K562 (cell line): ENCODE measurements around the gene HRC. TPM values are rescaled to one million over a fixed set of nuclear protein-coding genes. Genes with fewer than 3 reads are reported as not detected.

Experiments used
- ATAC-seq: fragments of 200-7000 bp; cut with Tn5 transposase; 3 replicates; pipeline ENCODE4 v1.9.1; 2020; ENCODE audit warnings: moderate library complexity
- Bru-seq: library from RNA; stranded (reverse); fragments of 400-500 nt; gene quantifications from one replicate; lab custom pipeline; 2021; lab: Mats Ljungman, UMichigan
- BruChase-seq, 2 experiments: library from RNA; stranded (reverse); fragments of 400-500 nt; gene quantifications; one replicate each; lab custom pipeline; 2021; lab: Mats Ljungman, UMichigan
- BruUV-seq: library from RNA; stranded (reverse); fragments of 400-500 nt; replicated peaks from 2 replicates; lab custom pipeline; 2021; lab: Mats Ljungman, UMichigan
- CTCF ChIA-PET: fragments of 300-600 bp; formaldehyde crosslinking; extraction: SDS; loops from one replicate; lab custom pipeline; 2021; ENCODE audit warnings: low intra/inter-chr PET ratio; lab: Yijun Ruan, JAX
- POLR2A ChIA-PET: fragments of 300-600, 350-650 bp; sonication (Branson Sonifier 250); formaldehyde crosslinking; extraction: SDS; loops from one replicate; lab custom pipeline; 2021; ENCODE audit warnings: antibody characterized with exemption, inconsistent platforms; lab: Yijun Ruan, JAX
- DNase-seq, 4 experiments: peaks; one replicate each; pipeline versions ENCODE4 v3.0.0 to v3.0.0-alpha.2; 2011 to 2018; ENCODE audit warnings: low spot score in 3 of 4, mixed read lengths in 3 of 4; ENCODE audit errors: extremely low read depth in 1 of 4
- FAIRE-seq: peaks from 2 replicates; lab custom pipeline; 2011; peaks lifted over from hg19 to GRCh38; lab: Jason Lieb, UNC
- H2AFZ ChIP-seq: 2 replicates; pipeline ENCODE4 v1.6.0; 2011; ENCODE audit warnings: low read depth, low read length, control low read depth, inconsistent platforms
- H3K27ac ChIP-seq: fragments of 200-600 bp; 3 replicates; pipeline ENCODE4 v1.8.0; 2011; ENCODE audit warnings: low read depth, mild to moderate bottlenecking, control low read depth, inconsistent platforms, low read length, moderate library complexity, mixed read lengths; ENCODE audit errors: extremely low read depth
- H3K27me3 ChIP-seq, 2 experiments: fragments of 300-600 bp in 1 of 2; 2 replicates in 1 of 2; 3 replicates in 1 of 2; pipeline versions ENCODE4 v1.6.0 to v1.8.0; 2011; ENCODE audit warnings: inconsistent platforms in 2 of 2, low read length in 2 of 2, mild to moderate bottlenecking in 1 of 2, mixed read lengths in 1 of 2, moderate library complexity in 1 of 2; ENCODE audit not compliant: control insufficient read depth in 2 of 2, insufficient read depth in 2 of 2
- H3K36me3 ChIP-seq: fragments of 300-600 bp; 3 replicates; pipeline ENCODE4 v1.8.0; 2011; ENCODE audit warnings: mild to moderate bottlenecking, low read length, inconsistent platforms; ENCODE audit not compliant: control insufficient read depth, insufficient read depth
- H3K4me1 ChIP-seq, 2 experiments: fragments of 200-600 bp in 1 of 2; replicated peaks in 1 of 2; 2 replicates in 1 of 2; 3 replicates in 1 of 2; pipeline versions ENCODE4 v1.5.1 to v1.8.0; 2011; ENCODE audit warnings: inconsistent platforms in 2 of 2, low read length in 2 of 2, mild to moderate bottlenecking in 1 of 2, mixed read lengths in 1 of 2, moderate library complexity in 1 of 2; ENCODE audit not compliant: control insufficient read depth in 2 of 2, insufficient read depth in 2 of 2
- H3K4me2 ChIP-seq: 2 replicates; pipeline ENCODE4 v1.6.1; 2011; ENCODE audit warnings: low read length, control low read depth, inconsistent platforms, mixed read lengths; ENCODE audit not compliant: insufficient read depth
- H3K4me3 ChIP-seq: fragments of 200-600 bp; sonication (generic), shearing (Covaris generic); 2 replicates; pipeline ENCODE4 v1.5.1; 2016; ENCODE audit warnings: control low read depth, inconsistent platforms
- H3K79me2 ChIP-seq: fragments of 200-600 bp; 3 replicates; pipeline ENCODE4 v1.8.0; 2011; ENCODE audit warnings: low read length, inconsistent platforms; ENCODE audit not compliant: control insufficient read depth, insufficient read depth
- H3K9ac ChIP-seq, 2 experiments: 2 replicates each; pipeline versions ENCODE4 v1.6.0 to v1.6.1; 2011; ENCODE audit warnings: low read depth in 2 of 2, low read length in 2 of 2, control low read depth in 1 of 2, inconsistent platforms in 1 of 2, mild to moderate bottlenecking in 1 of 2, mixed read lengths in 1 of 2; ENCODE audit not compliant: insufficient read depth in 1 of 2
- H3K9me1 ChIP-seq: one replicate; pipeline ENCODE4 v1.6.0; 2011; ENCODE audit warnings: inconsistent platforms, mild to moderate bottlenecking, low read length, moderate library complexity; ENCODE audit not compliant: control insufficient read depth, insufficient read depth
- H3K9me3 ChIP-seq: replicated peaks from 2 replicates; pipeline ENCODE4 v1.5.1; 2011; ENCODE audit warnings: low read depth, low read length, inconsistent platforms; ENCODE audit not compliant: control insufficient read depth, insufficient read depth
- H4K20me1 ChIP-seq: replicated peaks from 2 replicates; pipeline ENCODE4 v1.6.1; 2011; ENCODE audit warnings: low read length, inconsistent platforms, mixed read lengths; ENCODE audit not compliant: control insufficient read depth, insufficient read depth
- DMBX1 ChIP-seq: fragments of 250-450 bp; sonication (Bioruptor Pico); IDR thresholded peaks from 2 replicates; pipeline ENCODE4 v1.8.0; 2022; ENCODE audit warnings: inconsistent platforms, mild to moderate bottlenecking, moderate library complexity, borderline replicate concordance
- EP400 ChIP-seq: fragments of 450-650 bp; IDR thresholded peaks from 2 replicates; pipeline ENCODE4 v1.6.1; 2017; ENCODE audit warnings: antibody characterized with exemption, mild to moderate bottlenecking, moderate library complexity
- HDAC2 ChIP-seq: fragments of 450-650 bp; IDR thresholded peaks from 2 replicates; pipeline ENCODE4 v1.6.1; 2016; ENCODE audit warnings: mild to moderate bottlenecking
- POLR2B ChIP-seq: fragments of 450-650 bp; IDR thresholded peaks from 2 replicates; pipeline ENCODE4 v1.6.1; 2018; ENCODE audit warnings: low read depth; ENCODE audit not compliant: partially characterized antibody
- POLR2G ChIP-seq: fragments of 200-400 bp; formaldehyde crosslinking; IDR thresholded peaks from 2 replicates; pipeline ENCODE4 v1.6.1; 2017; ENCODE audit warnings: low read depth, mild to moderate bottlenecking, antibody characterized with exemption, low read length, moderate library complexity
- RCOR1 ChIP-seq, 2 experiments: IDR thresholded peaks; 2 replicates each; pipeline ENCODE4 v1.6.1; 2012; ENCODE audit warnings: low read depth in 2 of 2, low read length in 2 of 2, borderline replicate concordance in 1 of 2, improper control_type of control experiment in 1 of 2
- SAP30 ChIP-seq: fragments of 200-600 bp; sonication (generic); IDR thresholded peaks from 2 replicates; pipeline ENCODE4 v1.6.1; 2012; ENCODE audit warnings: borderline replicate concordance, low read depth, mild to moderate bottlenecking, moderate library complexity, low read length, control low read depth, inconsistent platforms; ENCODE audit not compliant: insufficient read depth, poor library complexity, severe bottlenecking
- TBP ChIP-seq: optimal IDR thresholded peaks from 2 replicates; pipeline ENCODE3; 2011; ENCODE audit warnings: low read depth, low read length, improper control_type of control experiment
- ZFP36 ChIP-seq: fragments of 150-350 bp; IDR thresholded peaks from 2 replicates; pipeline ENCODE4 v1.6.1; 2018; ENCODE audit warnings: low read length, low read depth; ENCODE audit not compliant: partially characterized antibody
- ZNF644 ChIP-seq: fragments of 200-800 bp; sonication (Bioruptor generic); IDR thresholded peaks from 2 replicates; pipeline ENCODE4 v1.6.1; 2016; ENCODE audit warnings: low read depth, missing genetic modification characterization, missing compliant biosample characterization
- ZNF830 ChIP-seq: fragments of 250-450 bp; sonication (Bioruptor Pico); IDR thresholded peaks from 2 replicates; pipeline ENCODE4 v1.5.0; 2021; ENCODE audit warnings: mild to moderate bottlenecking
- WGBS: fragments of 100-300 bp; shearing (Covaris generic); methylation state at CpG from one replicate; pipeline ENCODE4 v1.1.6; 2016; ENCODE audit warnings: low coverage, mixed read lengths; ENCODE audit not compliant: insufficient coverage; ENCODE audit errors: missing lambda C conversion rate; 5-methylcytosine and 5-hydroxymethylcytosine counted together
- in situ Hi-C: fragments of 300-500 bp; cut with MboI; formaldehyde crosslinking; loops from 4 replicates; pipeline ENCODE4 v1.15.0; 2018; ENCODE audit warnings: inconsistent platforms, mixed read lengths
- intact Hi-C: fragments of 100-400 bp; cut with micrococcal nuclease; formaldehyde crosslinking; loops from 2 replicates; pipeline ENCODE4 v1.14.2; 2022
- long read RNA-seq, 3 experiments: library from polyadenylated mRNA in 2 of 3; library from RNA in 1 of 3; unstranded in 2 of 3; stranded (forward) in 1 of 3; transcript quantifications; one replicate each; pipeline ENCODE4 v2.0.0, GENCODE V29; 2019 to 2022
- polyA minus RNA-seq, 3 experiments: library from RNA; depleted of rRNA, polyadenylated mRNA; stranded (reverse); fragments of >200 nt; gene quantifications; 2 replicates each; pipeline ENCODE4 v1.2.3, GENCODE V29; 2011
- polyA plus RNA-seq, 8 experiments: library from polyadenylated mRNA; depleted of rRNA in 4 of 8; stranded (reverse) in 5 of 8; unstranded in 3 of 8; fragments of >200 nt; fragmentation: Nextera tagmentation in 2 of 8; fragmentation: Illumina TruSeq in 1 of 8; extraction: Ambion mirVana in 2 of 8; extraction: Trizol in 1 of 8; gene quantifications; 2 replicates each; pipeline versions ENCODE4 v1.2.1 to v1.2.3, GENCODE V29; 2011 to 2014; ENCODE audit warnings: inconsistent platforms in 1 of 8, missing spikeins in 1 of 8
- total RNA-seq, 7 experiments: library from RNA; depleted of rRNA in 6 of 7; stranded (reverse); fragments of >200 nt in 6 of 7; fragmentation: Illumina TruSeq in 2 of 7; extraction: Trizol in 2 of 7; gene quantifications; 2 replicates each; pipeline versions ENCODE4 v1.2.1 to v1.2.3, GENCODE V29; 2011 to 2021; ENCODE audit warnings: low replicate concordance in 1 of 7
- TF ChIP-seq, protein P1 (sequence below): sonication (generic); formaldehyde crosslinking; IDR thresholded peaks from 2 replicates; pipeline ENCODE4 v1.8.1; 2023; ENCODE audit warnings: mild to moderate bottlenecking, missing genetic modification reagents
- TF ChIP-seq, protein P2 (sequence below): sonication (generic); formaldehyde crosslinking; IDR thresholded peaks from 2 replicates; pipeline ENCODE4 v1.9.0; 2022; ENCODE audit warnings: mild to moderate bottlenecking, missing genetic modification reagents

The HRC gene
- total RNA-seq (2011; cell fraction: chromatin; rRNA removed; ENCODE audit: low replicate concordance): 32.2 and 45.2 TPM in 2 replicates
- total RNA-seq (2011; cell fraction: nucleolus; rRNA removed): 32.8 and 33.2 TPM in 2 replicates
- total RNA-seq (2011; cell fraction: nucleoplasm; rRNA removed): 43.6 and 52.1 TPM in 2 replicates
- total RNA-seq (2014; rRNA removed) (15.6 and 20.8 TPM in 2 replicates), total RNA-seq (2014; rRNA removed; fragmentation: Illumina TruSeq; extraction: Trizol) (10.0 and 11.7 TPM in 2 replicates), total RNA-seq (2015; rRNA removed; fragmentation: Illumina TruSeq; extraction: Trizol) (15.9 and 16.1 TPM in 2 replicates), total RNA-seq (2021) (14.8 and 15.6 TPM in 2 replicates), polyA plus RNA-seq (2011; rRNA removed) (13.1 and 22.3 TPM in 2 replicates), polyA plus RNA-seq (2014; fragmentation: Illumina TruSeq; extraction: Trizol) (17.9 and 18.7 TPM in 2 replicates), polyA plus RNA-seq (2014; fragmentation: Nextera tagmentation; extraction: Ambion mirVana) (1 to 10 TPM in 1 of 2 experiments, under 1 TPM in 1; 0.66 to 1.2 TPM), polyA plus RNA-seq (2014; rRNA removed) (11.8 and 13.7 TPM in 2 replicates), polyA minus RNA-seq (2011; rRNA and poly(A)+ RNA removed) (18.4 and 24.8 TPM in 2 replicates), Bru-seq, nascent RNA (percentile 73 among the genes with signal in this experiment), BruChase-seq, experiment 1, labeled RNA remaining after a 2-hour chase (percentile 72 among the genes with signal in this experiment), BruChase-seq, experiment 2, labeled RNA remaining after a 6-hour chase (percentile 75 among the genes with signal in this experiment)
- polyA plus RNA-seq (2011; cell fraction: cytosol; rRNA removed): 12.4 and 22.9 TPM in 2 replicates
- polyA plus RNA-seq (2011; cell fraction: nucleus; rRNA removed): 28.6 and 29.0 TPM in 2 replicates
- polyA plus RNA-seq (2012): 15.3 and 17.4 TPM in 2 replicates
- polyA minus RNA-seq (2011; cell fraction: cytosol; rRNA and poly(A)+ RNA removed): 7.2 and 13.7 TPM in 2 replicates
- polyA minus RNA-seq (2011; cell fraction: nucleus; rRNA and poly(A)+ RNA removed): 4.0 and 6.3 TPM in 2 replicates
- long read RNA-seq, experiment 1, transcript HRC-201 (6 exons, 2,385 nt): major isoform, 23 of 38 reads
- long read RNA-seq, experiment 1, partial matches to known transcripts: 0 of 38 reads
- long read RNA-seq, experiment 1, other reads (novel, unspliced or antisense): 15 of 38 reads
- long read RNA-seq, experiment 2, partial matches to known transcripts: 2 of 9 reads
- long read RNA-seq, experiment 2, other reads (novel, unspliced or antisense): 5 of 9 reads
- long read RNA-seq, experiment 3, partial matches to known transcripts: 0 of 18 reads
- long read RNA-seq, experiment 3, other reads (novel, unspliced or antisense): 14 of 18 reads

DNA sequence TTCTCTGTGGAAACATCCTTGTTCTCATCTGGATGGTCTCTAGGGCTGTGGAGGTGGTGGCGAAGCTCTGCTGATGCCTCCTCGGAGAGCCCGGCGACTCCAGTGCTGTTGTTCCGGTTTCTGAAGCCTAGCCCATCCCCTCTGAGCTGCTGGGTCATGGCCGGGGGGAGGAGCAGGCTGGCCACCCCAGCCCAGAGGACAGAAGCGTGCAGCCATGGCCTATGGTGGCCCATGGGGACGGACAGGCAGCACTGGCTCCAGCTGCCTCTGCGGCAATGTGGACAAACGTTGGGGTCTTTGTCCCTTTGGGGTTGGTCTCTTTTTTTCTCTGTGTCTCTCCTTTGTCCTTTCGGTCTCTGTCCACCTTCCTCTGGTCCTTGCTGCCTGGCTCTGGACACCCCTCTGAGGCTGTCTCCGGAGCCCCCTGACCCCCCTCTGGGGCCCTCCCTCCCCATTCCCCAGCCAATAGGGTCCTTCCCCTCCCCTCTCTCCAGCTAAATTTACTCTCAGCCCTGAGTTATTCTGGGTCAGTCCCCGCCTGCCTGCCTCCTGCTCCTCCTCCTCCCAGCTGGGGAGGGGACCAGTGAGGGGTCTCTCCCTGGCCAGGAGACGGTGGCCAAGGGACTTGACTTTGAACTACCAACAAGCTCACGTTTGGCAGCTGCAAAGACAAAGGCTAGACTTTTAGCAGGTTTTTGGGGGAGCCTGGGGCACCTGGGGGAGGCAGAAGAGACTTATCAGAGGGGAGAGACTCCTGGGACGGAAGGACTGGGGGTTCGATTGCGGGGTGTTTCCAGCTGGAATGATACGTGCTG is at the start of gene HRC:
Gene HRC (minus strand): TSS at position 392 of the 815 bp plus-strand sequence. CDS start 159 bp downstream, at position 233.
- POLR2A ChIA-PET: interaction anchor here (0.6 to 1.9 kb wide), 12 partner anchors 8 to 1138 kb away, joined by 3 to 7 read pairs (median 4); partner anchors contain the start of genes EMP3 and LIN7B
- intact Hi-C loops: loop anchor here (5.0 to 10.0 kb wide), 3 partner anchors 38 to 437 kb away; partner anchors contain the start of genes C19orf73, GYS1, PPFIA3 and PRR12
- in situ Hi-C loops: no loop called here
- TF ChIP-seq SAP30: peak; percentile 42
- peak in 1 of 2 experiments; percentile 66; a peak in 1 of 4 replicates for TF ChIP-seq RCOR1 (IDR thresholded peaks at IDR 0.05; ENCODE audit: borderline replicate concordance in 1 of 2, low read depth in 2 of 2, low read length in 2 of 2)
- TF ChIP-seq POLR2B: peak; percentile 84
- 0 out of 2 replicates have a peak, but pooled peaks have one; percentile 47 for TF ChIP-seq ZNF644 (tag)
- TF ChIP-seq, protein P1, sequence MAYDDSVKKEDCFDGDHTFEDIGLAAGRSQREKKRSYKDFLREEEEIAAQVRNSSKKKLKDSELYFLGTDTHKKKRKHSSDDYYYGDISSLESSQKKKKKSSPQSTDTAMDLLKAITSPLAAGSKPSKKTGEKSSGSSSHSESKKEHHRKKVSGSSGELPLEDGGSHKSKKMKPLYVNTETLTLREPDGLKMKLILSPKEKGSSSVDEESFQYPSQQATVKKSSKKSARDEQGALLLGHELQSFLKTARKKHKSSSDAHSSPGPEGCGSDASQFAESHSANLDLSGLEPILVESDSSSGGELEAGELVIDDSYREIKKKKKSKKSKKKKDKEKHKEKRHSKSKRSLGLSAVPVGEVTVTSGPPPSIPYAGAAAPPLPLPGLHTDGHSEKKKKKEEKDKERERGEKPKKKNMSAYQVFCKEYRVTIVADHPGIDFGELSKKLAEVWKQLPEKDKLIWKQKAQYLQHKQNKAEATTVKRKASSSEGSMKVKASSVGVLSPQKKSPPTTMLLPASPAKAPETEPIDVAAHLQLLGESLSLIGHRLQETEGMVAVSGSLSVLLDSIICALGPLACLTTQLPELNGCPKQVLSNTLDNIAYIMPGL (CRISPR knock-in tag): no peak
- TF ChIP-seq, protein P2, sequence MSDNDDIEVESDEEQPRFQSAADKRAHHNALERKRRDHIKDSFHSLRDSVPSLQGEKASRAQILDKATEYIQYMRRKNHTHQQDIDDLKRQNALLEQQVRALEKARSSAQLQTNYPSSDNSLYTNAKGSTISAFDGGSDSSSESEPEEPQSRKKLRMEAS (CRISPR knock-in tag): peak; percentile 11; the same call in 1 of the 2 replicates
- TF ChIP-seq ZFP36: peak; percentile 1
- peak; percentile 85; the same call in 1 of the 2 replicates for TF ChIP-seq EP400
- peak; percentile 49; the same call in 1 of the 2 replicates for TF ChIP-seq HDAC2
- TF ChIP-seq ZNF830 (CRISPR knock-in tag): no peak
- peak; percentile 96 for TF ChIP-seq POLR2G
- no peak for TF ChIP-seq DMBX1 (CRISPR knock-in tag)
- peak; percentile 41 for TF ChIP-seq TBP

More for the DNA sequence above, at the start of gene HRC:
- Histone ChIP-seq H2AFZ (peak within 1 kb of the TSS; percentile 83), H3K4me2 (peak within 1 kb of the TSS; percentile 89), H3K9me3 (no peaks in the 10 kb centered on the region), H3K79me2 (peaks cover 38% of the 10 kb centered on the region), H3K36me3 (peaks cover 8% of the 10 kb centered on the region; the same call in 1 of the 3 replicates), H3K4me3 (peak within 1 kb of the TSS; percentile 36), H3K9me1 (no peaks in the 10 kb centered on the region), H3K27ac (peak within 1 kb of the TSS; percentile 85), H3K9ac (peak within 1 kb of the TSS; percentile 73 to 91), H3K4me1 (peaks cover 52 to 84% of the 10 kb centered on the region in 2 experiments), H4K20me1 (peaks cover 5% of the 10 kb centered on the region; the same call in 1 of the 2 replicates), H3K27me3 (no peaks in the 10 kb centered on the region)
- CTCF ChIA-PET: no interaction called here
- FAIRE-seq: peak; percentile 86
- peak; percentile 66 for ATAC-seq
- 5% methylated on average over 17 of the region's 19 CpGs for WGBS
- peak; percentile 49 to 90 (median 70) for DNase-seq
- TSS peak; percentile 81 for BruUV-seq
